ENCODE measurements around the gene PLXNA4.

DNA sequence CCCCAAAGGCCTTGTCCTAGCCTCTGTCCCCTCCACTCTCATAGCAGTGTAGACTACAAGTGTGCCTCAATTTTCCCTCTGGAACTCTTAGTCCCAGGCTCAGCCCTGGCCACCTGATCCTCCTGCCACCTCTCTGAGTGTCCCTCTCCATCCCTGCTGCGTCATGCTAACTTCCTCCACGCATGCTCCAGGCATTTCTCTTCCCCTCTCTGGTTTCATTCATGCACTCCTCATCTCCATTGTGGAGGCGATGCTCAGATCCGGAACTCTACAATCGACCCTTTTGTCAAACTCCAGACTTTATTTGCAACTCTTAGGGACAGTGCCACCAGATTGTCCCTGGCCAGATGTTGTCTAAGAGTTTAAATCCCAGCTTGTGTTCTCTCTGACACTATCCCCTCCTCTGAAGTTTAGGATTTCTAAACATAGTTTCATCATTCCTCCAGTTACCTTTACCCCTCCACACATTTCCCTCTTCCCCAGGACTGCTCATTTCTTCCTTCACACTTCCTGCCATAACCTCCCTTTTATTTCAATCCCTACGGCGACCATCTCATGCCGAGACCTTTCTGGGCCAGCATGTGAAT is 492.6 kb downstream of the PLXNA4 start:
- TF ChIP-seq, protein P1, sequence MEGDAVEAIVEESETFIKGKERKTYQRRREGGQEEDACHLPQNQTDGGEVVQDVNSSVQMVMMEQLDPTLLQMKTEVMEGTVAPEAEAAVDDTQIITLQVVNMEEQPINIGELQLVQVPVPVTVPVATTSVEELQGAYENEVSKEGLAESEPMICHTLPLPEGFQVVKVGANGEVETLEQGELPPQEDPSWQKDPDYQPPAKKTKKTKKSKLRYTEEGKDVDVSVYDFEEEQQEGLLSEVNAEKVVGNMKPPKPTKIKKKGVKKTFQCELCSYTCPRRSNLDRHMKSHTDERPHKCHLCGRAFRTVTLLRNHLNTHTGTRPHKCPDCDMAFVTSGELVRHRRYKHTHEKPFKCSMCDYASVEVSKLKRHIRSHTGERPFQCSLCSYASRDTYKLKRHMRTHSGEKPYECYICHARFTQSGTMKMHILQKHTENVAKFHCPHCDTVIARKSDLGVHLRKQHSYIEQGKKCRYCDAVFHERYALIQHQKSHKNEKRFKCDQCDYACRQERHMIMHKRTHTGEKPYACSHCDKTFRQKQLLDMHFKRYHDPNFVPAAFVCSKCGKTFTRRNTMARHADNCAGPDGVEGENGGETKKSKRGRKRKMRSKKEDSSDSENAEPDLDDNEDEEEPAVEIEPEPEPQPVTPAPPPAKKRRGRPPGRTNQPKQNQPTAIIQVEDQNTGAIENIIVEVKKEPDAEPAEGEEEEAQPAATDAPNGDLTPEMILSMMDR (IDR thresholded peaks at IDR 0.05; ENCODE audit: low read depth, low read length) = no peak
- no peak for TF ChIP-seq MYC (IDR thresholded peaks at IDR 0.05; ENCODE audit: low read depth, low read length)
- TF ChIP-seq, protein P2, sequence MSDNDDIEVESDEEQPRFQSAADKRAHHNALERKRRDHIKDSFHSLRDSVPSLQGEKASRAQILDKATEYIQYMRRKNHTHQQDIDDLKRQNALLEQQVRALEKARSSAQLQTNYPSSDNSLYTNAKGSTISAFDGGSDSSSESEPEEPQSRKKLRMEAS (IDR thresholded peaks at IDR 0.05; ENCODE audit: low read depth, low read length) = no peak
